GM18951 (cell line): Measurements from ENCODE around the gene CFAP91.

Experiments
- POLR2A ChIP-seq: IDR thresholded peaks from 4 replicates; pipeline ENCODE4 v1.6.1; 2011; ENCODE audit warnings: mild to moderate bottlenecking; ENCODE audit not compliant: insufficient read length, insufficient read depth; ENCODE audit errors: extremely low read depth
- in situ Hi-C: fragments of 300-500 bp; cut with MboI; formaldehyde crosslinking; loops from one replicate; pipeline ENCODE4 v1.12.0; 2022; ENCODE audit warnings: low sequenced_read_pairs, mixed read lengths, inconsistent platforms; ENCODE audit not compliant: unreplicated experiment

CFAP91 gene

GRCh38 chr3:119665954-119666559 lies 36.8 kb upstream of the CFAP91 start:
- in situ Hi-C loops = no loop called here
- TF ChIP-seq POLR2A = peak; percentile 13

GRCh38 chr3:119669906-119670570 lies 32.8 kb upstream of the CFAP91 start:
- no peak for TF ChIP-seq POLR2A
- in situ Hi-C loops = no loop called here

DNA sequence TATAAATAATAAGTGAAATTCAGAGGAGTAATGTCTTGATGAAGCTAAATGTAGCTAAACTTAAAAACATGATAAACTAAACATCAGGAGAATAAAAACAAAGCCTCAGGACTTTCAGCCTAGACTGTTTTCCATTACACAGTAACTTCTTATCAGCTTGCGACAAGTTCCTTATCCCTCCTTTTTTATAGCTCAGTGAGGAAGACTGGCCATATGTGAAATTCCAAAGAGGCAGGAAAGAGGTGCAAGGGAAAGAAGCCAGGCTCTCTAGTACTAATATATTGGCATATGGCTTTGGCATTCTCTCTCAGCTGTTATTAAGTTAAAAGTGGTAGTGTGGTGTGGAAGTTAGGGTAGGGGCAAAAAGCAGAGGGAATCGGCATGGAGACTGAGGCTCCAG lies 30.0 kb upstream of the CFAP91 start:
- in situ Hi-C loops = no loop called here

GRCh38 chr3:119673875-119674274 lies 28.9 kb upstream of the CFAP91 start:
- in situ Hi-C loops = no loop called here
- no peak for TF ChIP-seq POLR2A

More for the DNA sequence above, 30.0 kb upstream of the CFAP91 start:
- no peak for TF ChIP-seq POLR2A

GRCh38 chr3:119675188-119675874 lies 27.5 kb upstream of the CFAP91 start:
- TF ChIP-seq POLR2A = no peak
- in situ Hi-C loops = loop anchor here (25.0 kb wide), 3 partner anchors 388 to 788 kb away; partner anchors contain the start of genes ARHGAP31 and TEX55

DNA sequence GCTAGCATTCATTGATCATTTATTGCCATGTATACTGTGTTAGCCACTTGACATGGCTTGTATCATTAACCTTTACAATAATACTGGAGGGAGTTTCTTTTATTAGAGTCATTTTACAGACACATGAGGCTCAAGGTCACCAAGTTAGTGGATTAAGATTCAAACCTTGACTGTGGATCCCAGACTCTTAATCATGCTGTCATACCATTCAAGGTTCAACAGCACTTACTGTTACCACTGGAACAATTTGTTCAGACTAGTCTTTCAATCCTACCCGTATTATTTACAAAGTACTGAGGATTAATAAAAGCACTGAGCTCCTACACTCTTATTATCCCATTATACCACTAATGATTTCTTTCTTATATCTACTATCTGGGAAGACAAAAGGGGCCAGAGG lies 26.8 kb upstream of the CFAP91 start:
- TF ChIP-seq POLR2A = no peak
- in situ Hi-C loops = loop anchor here (25.0 kb wide), 3 partner anchors 389 to 789 kb away; partner anchors contain the start of genes ARHGAP31 and TEX55

- in situ Hi-C loops = loop anchor here (25.0 kb wide), 3 partner anchors 390 to 790 kb away; partner anchors contain the start of genes ARHGAP31 and TEX55
- TF ChIP-seq POLR2A = peak; percentile 74
Observed at GRCh38 chr3:119676771-119677640, 25.8 kb upstream of the CFAP91 start, which contains the start of gene COX17. TSS of gene COX17 (minus strand) at chr3:119677406. CDS start at chr3:119677310, 96 bp downstream.

DNA sequence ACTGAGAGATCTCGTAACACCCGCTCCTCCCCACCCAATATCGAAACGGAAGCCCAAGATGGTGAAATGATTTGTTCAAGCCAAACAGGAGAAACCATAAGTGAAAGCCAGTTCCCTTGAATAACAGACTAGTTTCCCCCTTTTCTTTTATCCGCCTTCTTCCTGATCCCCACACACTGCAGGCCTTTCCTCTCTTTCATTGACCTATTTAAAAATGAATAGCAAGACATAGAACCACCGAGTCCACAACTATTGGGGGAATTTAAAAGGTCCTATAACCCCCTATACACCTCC lies 25.2 kb upstream of the CFAP91 start:
- no peak for TF ChIP-seq POLR2A
- in situ Hi-C loops = loop anchor here (25.0 kb wide), 3 partner anchors 390 to 790 kb away; partner anchors contain the start of genes ARHGAP31 and TEX55

DNA sequence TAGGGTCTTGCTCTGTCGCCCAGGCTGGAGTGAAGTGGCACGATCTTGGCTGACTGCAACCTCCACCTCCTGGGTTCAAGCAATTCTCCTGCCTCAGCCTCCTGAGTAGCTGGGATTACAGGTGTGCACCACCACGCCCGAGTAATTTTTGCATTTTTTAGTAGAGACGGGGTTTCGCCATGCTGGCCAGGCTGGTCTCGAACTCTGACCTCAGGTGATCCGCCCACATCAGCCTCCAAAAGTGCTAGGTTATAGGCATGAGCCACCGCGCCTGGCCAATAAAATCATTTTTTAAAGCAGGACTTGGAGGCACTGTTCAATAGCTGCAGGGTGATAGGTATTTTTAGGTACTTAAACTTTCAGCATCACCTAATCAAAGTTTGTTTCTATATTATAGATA lies 24.6 kb upstream of the CFAP91 start:
- in situ Hi-C loops = loop anchor here (25.0 kb wide), 3 partner anchors 391 to 791 kb away; partner anchors contain the start of genes ARHGAP31 and TEX55

DNA sequence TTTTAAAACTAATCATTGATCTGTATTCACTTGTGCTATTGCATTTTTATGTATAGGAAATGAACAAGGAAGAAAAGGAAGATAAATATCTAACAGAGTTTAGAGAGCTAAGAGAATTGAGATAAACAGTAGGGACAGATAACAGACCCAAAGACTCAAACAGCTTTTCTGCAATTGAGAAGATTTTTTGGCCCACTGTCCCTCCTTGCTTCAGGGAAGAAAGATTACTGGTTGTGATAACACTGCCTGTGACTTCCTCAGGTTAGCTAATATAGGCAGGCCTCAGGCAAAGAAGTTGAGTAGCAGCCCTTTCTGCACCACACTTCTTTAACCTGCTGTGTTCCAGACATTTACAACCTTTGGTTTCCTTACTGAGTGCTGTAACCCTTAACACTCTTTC lies 22.9 kb upstream of the CFAP91 start:
- in situ Hi-C loops = loop anchor here (25.0 kb wide), 3 partner anchors 393 to 793 kb away; partner anchors contain the start of genes ARHGAP31 and TEX55
- no peak for TF ChIP-seq POLR2A

GRCh38 chr3:119681279-119681678 lies 21.5 kb upstream of the CFAP91 start:
- TF ChIP-seq POLR2A = no peak
- in situ Hi-C loops = loop anchor here (25.0 kb wide), 3 partner anchors 394 to 794 kb away; partner anchors contain the start of genes ARHGAP31 and TEX55

DNA sequence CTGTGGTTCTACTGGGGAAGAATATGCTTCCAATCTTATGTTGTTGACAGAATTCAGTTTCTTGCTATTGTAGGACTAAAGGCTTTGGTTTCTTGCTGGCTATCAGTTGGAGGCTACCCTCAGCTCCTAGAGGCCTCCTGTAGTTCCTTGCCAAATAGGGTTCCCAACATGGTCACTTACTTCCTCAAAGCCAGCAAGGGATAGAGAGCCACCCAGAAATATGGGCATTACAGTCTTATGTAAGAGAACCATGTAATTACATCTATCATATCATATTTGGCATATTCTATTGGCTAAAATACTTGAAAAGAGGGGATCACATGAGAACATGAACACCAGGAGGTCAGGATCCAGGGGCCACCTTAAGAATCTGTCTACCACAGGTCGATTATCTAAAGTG lies 19.4 kb upstream of the CFAP91 start:
- TF ChIP-seq POLR2A = no peak
- in situ Hi-C loops = loop anchor here (25.0 kb wide), 3 partner anchors 396 to 796 kb away; partner anchors contain the start of genes ARHGAP31 and TEX55
